ENCODE results near the gene THSD7A.

The THSD7A gene

DNA sequence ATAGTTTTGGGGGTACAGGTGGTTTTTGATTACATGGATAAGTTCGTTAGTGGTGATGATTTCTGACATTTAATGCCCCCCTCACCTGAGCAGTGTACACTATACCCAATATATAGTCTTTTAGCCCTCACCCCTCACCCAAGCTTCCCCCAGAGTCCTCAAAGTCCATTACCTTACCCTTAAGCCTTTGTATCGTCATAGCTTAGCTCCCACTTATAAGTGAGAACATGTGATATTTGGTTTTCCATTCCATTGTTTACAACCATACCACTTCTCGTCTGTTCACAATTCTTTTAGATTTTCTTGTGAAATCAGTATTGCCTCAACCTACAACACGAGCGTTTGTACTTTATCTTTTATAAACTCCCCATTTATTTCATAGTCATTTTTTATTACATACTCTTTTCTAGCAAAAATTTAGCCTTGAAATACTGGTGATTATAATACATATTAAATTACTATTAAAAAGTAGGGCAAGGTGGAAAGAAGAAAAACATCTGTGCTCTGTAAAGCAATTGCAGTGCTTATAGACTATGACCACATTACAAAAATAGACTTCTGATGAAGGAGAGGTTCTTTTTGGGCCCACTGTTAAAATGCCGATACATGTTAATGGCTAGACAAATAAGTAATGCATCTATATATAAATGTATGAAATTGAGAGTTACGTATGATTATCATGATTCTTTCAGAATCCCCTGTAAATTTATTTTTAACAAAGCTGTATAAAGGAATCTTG lies 164.8 kb downstream of the THSD7A start:
- H3K27ac ChIP-seq (ENCODE audit: insufficient read depth in 1 of 2, low read depth in 1 of 2, low read length in 2 of 2, poor library complexity in 1 of 2, severe bottlenecking in 2 of 2): no peak overlapping the region
- H3K27me3 ChIP-seq (replicated peaks in 2 of 5; ENCODE audit: control insufficient read depth in 4 of 5, insufficient read depth in 5 of 5, low read length in 4 of 5): no peaks in the 10 kb centered on the region
- H3K36me3 ChIP-seq (ENCODE audit: control insufficient read depth in 4 of 4, insufficient read depth in 4 of 4, low read length in 3 of 4): no peaks in the 10 kb centered on the region
- no peak for DNase-seq
- no peaks in the 10 kb centered on the region for H3K4me1 ChIP-seq (ENCODE audit: control extremely low read depth in 1 of 4, control insufficient read depth in 4 of 4, insufficient read depth in 4 of 4, low read length in 3 of 4)
- CTCF ChIA-PET: interaction anchor here (0.9 kb wide), 1 partner anchor 25 kb away, joined by 3 read pairs; no protein-coding TSS in a partner anchor
- no peak overlapping the region for H3K4me3 ChIP-seq (ENCODE audit: control insufficient read depth in 1 of 7, extremely low read depth in 1 of 7, insufficient read depth in 4 of 7, low read depth in 2 of 7, low read length in 6 of 7)
- H3K9me3 ChIP-seq (ENCODE audit: control extremely low read depth in 1 of 5, control insufficient read depth in 4 of 5, insufficient read depth in 2 of 5, low read depth in 1 of 5, low read length in 4 of 5): no peaks in the 10 kb centered on the region
- POLR2A ChIA-PET: no interaction called here
- WGBS (ENCODE audit: insufficient coverage): 100% methylated on average over 3 of the region's 7 CpGs

DNA sequence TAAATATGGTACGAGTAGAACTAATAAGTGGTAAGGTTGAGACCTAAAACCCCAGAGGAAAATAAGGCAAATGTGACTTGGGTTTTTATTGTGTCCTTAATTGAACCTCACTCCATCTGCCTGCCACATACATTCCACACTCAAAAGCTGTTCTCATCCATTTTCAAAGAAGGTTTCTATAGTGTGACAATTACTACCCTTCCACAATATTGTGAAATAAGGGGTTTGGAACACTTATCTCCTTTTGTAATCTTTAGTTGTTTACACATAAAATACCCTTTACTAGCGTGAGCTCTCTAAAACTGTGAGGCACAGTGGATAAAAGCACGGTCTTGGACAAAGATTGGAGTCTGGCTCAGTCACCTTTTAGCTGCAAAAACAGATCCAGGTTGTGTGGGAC lies 166.6 kb downstream of the THSD7A start:
- no peak for DNase-seq
- Histone ChIP-seq H3K36me3 (ENCODE audit: control insufficient read depth in 4 of 4, insufficient read depth in 4 of 4, low read length in 3 of 4) (no peaks in the 10 kb centered on the region), H3K9me3 (ENCODE audit: control extremely low read depth in 1 of 5, control insufficient read depth in 4 of 5, insufficient read depth in 2 of 5, low read depth in 1 of 5, low read length in 4 of 5) (no peaks in the 10 kb centered on the region), H3K27ac (ENCODE audit: insufficient read depth in 1 of 2, low read depth in 1 of 2, low read length in 2 of 2, poor library complexity in 1 of 2, severe bottlenecking in 2 of 2) (no peak overlapping the region), H3K4me3 (ENCODE audit: control insufficient read depth in 1 of 7, extremely low read depth in 1 of 7, insufficient read depth in 4 of 7, low read depth in 2 of 7, low read length in 6 of 7) (no peak overlapping the region), H3K4me1 (ENCODE audit: control extremely low read depth in 1 of 4, control insufficient read depth in 4 of 4, insufficient read depth in 4 of 4, low read length in 3 of 4) (no peaks in the 10 kb centered on the region), H3K27me3 (replicated peaks in 2 of 5; ENCODE audit: control insufficient read depth in 4 of 5, insufficient read depth in 5 of 5, low read length in 4 of 5) (no peaks in the 10 kb centered on the region)
- WGBS (ENCODE audit: insufficient coverage): 88% methylated on average over 2 of the region's 3 CpGs
- CTCF ChIA-PET: interaction anchor here (0.6 kb wide), 1 partner anchor 10 kb away, joined by 3 read pairs; no protein-coding TSS in a partner anchor
- POLR2A ChIA-PET: no interaction called here

DNA sequence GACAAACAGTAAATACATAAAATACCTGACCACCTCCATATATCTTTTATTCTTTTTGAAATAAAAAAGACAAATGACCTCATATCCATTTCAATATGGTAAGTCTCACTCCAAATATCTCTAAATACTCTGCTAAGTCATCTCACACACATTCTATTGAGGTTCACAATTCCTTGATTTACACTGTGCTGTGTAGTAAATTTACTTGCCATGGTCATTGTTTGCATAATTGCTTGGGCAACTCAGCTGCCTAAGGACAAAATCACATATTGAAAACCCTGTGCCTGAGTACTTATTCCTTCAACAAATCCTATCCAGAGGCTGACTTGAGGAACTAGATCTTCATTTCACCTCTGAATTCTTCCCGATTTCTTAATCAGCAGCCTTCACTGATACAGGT lies 176.4 kb downstream of the THSD7A start:
- H3K9me3 ChIP-seq (ENCODE audit: control extremely low read depth in 1 of 5, control insufficient read depth in 4 of 5, insufficient read depth in 2 of 5, low read depth in 1 of 5, low read length in 4 of 5): no peaks in the 10 kb centered on the region
- no peaks in the 10 kb centered on the region for H3K36me3 ChIP-seq (ENCODE audit: control insufficient read depth in 4 of 4, insufficient read depth in 4 of 4, low read length in 3 of 4)
- no peak overlapping the region for H3K27ac ChIP-seq (ENCODE audit: insufficient read depth in 1 of 2, low read depth in 1 of 2, low read length in 2 of 2, poor library complexity in 1 of 2, severe bottlenecking in 2 of 2)
- ChIA-PET POLR2A (no interaction called here), CTCF (interaction anchor here (1.5 kb wide), 1 partner anchor 10 kb away, joined by 3 read pairs; no protein-coding TSS in a partner anchor)
- no peak overlapping the region for H3K4me3 ChIP-seq (ENCODE audit: control insufficient read depth in 1 of 7, extremely low read depth in 1 of 7, insufficient read depth in 4 of 7, low read depth in 2 of 7, low read length in 6 of 7)
- H3K27me3 ChIP-seq (replicated peaks in 2 of 5; ENCODE audit: control insufficient read depth in 4 of 5, insufficient read depth in 5 of 5, low read length in 4 of 5): no peaks in the 10 kb centered on the region
- H3K4me1 ChIP-seq (ENCODE audit: control extremely low read depth in 1 of 4, control insufficient read depth in 4 of 4, insufficient read depth in 4 of 4, low read length in 3 of 4): no peaks in the 10 kb centered on the region
- DNase-seq: no peak
- whole genome bisulfite sequencing (ENCODE audit: insufficient coverage): 100% methylated on average over 1 of the region's 1 CpG

DNA sequence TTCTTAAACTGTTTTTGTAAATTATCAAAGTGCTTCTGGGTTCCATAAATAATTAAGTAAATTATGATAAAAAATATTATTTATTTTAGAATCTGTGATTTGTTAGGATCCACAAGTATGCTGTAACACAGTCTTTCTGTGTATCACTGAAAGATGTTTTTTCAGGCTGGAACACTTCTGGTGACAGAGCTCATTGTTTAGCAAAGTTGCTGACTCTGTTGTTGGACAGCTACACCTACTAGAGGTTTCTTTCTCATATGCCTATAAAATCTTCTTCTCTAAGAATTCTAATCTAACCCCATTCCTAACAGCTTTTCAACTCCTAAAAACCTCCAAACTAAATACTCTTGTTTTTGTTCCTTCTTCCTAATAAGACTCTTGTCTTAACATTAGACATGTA lies 176.8 kb downstream of the THSD7A start:
- no peak for DNase-seq
- Histone ChIP-seq H3K27me3 (replicated peaks in 2 of 5; ENCODE audit: control insufficient read depth in 4 of 5, insufficient read depth in 5 of 5, low read length in 4 of 5) (no peaks in the 10 kb centered on the region), H3K27ac (ENCODE audit: insufficient read depth in 1 of 2, low read depth in 1 of 2, low read length in 2 of 2, poor library complexity in 1 of 2, severe bottlenecking in 2 of 2) (no peak overlapping the region), H3K4me3 (ENCODE audit: control insufficient read depth in 1 of 7, extremely low read depth in 1 of 7, insufficient read depth in 4 of 7, low read depth in 2 of 7, low read length in 6 of 7) (no peak overlapping the region), H3K4me1 (ENCODE audit: control extremely low read depth in 1 of 4, control insufficient read depth in 4 of 4, insufficient read depth in 4 of 4, low read length in 3 of 4) (no peaks in the 10 kb centered on the region), H3K9me3 (ENCODE audit: control extremely low read depth in 1 of 5, control insufficient read depth in 4 of 5, insufficient read depth in 2 of 5, low read depth in 1 of 5, low read length in 4 of 5) (no peaks in the 10 kb centered on the region), H3K36me3 (ENCODE audit: control insufficient read depth in 4 of 4, insufficient read depth in 4 of 4, low read length in 3 of 4) (no peaks in the 10 kb centered on the region)
- ChIA-PET CTCF (interaction anchor here (1.5 kb wide), 1 partner anchor 10 kb away, joined by 3 read pairs; no protein-coding TSS in a partner anchor), POLR2A (no interaction called here)

DNA sequence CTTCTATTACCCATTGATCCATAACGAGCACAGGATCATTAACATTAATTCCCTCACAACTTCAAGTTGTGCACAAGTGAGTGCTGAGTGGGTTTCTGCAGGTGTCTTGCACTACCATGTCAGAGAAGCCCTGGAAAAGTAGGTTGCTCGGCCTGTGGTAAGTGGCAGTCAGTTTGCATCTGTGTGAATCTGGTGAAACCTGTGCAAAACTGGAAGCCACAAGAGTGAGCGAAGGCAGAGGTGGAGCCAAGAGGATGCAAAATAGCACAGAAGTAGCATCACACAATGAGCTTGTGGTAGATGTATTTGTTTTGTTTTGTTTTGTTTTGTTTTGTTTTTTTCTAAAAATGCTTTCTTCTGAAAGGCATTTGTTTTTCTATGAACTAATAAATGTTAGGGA lies 181.5 kb downstream of the THSD7A start:
- Histone ChIP-seq H3K9me3 (ENCODE audit: control extremely low read depth in 1 of 5, control insufficient read depth in 4 of 5, insufficient read depth in 2 of 5, low read depth in 1 of 5, low read length in 4 of 5) (no peaks in the 10 kb centered on the region), H3K36me3 (ENCODE audit: control insufficient read depth in 4 of 4, insufficient read depth in 4 of 4, low read length in 3 of 4) (no peaks in the 10 kb centered on the region), H3K27ac (ENCODE audit: insufficient read depth in 1 of 2, low read depth in 1 of 2, low read length in 2 of 2, poor library complexity in 1 of 2, severe bottlenecking in 2 of 2) (no peak overlapping the region), H3K27me3 (replicated peaks in 2 of 5; ENCODE audit: control insufficient read depth in 4 of 5, insufficient read depth in 5 of 5, low read length in 4 of 5) (no peaks in the 10 kb centered on the region), H3K4me1 (ENCODE audit: control extremely low read depth in 1 of 4, control insufficient read depth in 4 of 4, insufficient read depth in 4 of 4, low read length in 3 of 4) (no peaks in the 10 kb centered on the region), H3K4me3 (ENCODE audit: control insufficient read depth in 1 of 7, extremely low read depth in 1 of 7, insufficient read depth in 4 of 7, low read depth in 2 of 7, low read length in 6 of 7) (no peak overlapping the region)
- WGBS (ENCODE audit: insufficient coverage): 94% methylated on average over 3 of the region's 3 CpGs
- ChIA-PET POLR2A (no interaction called here), CTCF (no interaction called here)
- no peak for DNase-seq

DNA sequence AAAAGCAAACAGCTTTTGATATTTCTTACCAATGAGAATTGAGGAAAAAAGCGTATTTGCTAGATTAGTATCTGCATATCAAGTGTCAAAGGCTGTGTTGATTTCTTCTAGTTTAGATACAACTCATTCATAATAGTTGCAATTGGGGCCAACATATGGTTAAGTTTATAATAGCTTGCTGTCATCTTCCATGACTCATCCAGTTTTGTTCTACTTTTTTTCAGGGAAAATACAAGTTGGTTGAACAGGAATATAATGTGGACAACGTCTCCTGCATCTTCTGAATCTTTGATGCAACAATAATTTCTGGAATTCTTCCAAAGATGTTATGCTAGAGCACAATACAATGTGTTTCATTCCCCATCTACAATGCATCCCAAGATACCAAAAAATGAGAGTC lies 182.0 kb downstream of the THSD7A start:
- Histone ChIP-seq H3K36me3 (ENCODE audit: control insufficient read depth in 4 of 4, insufficient read depth in 4 of 4, low read length in 3 of 4) (no peaks in the 10 kb centered on the region), H3K4me3 (ENCODE audit: control insufficient read depth in 1 of 7, extremely low read depth in 1 of 7, insufficient read depth in 4 of 7, low read depth in 2 of 7, low read length in 6 of 7) (no peak overlapping the region), H3K4me1 (ENCODE audit: control extremely low read depth in 1 of 4, control insufficient read depth in 4 of 4, insufficient read depth in 4 of 4, low read length in 3 of 4) (no peaks in the 10 kb centered on the region), H3K9me3 (ENCODE audit: control extremely low read depth in 1 of 5, control insufficient read depth in 4 of 5, insufficient read depth in 2 of 5, low read depth in 1 of 5, low read length in 4 of 5) (no peaks in the 10 kb centered on the region), H3K27me3 (replicated peaks in 2 of 5; ENCODE audit: control insufficient read depth in 4 of 5, insufficient read depth in 5 of 5, low read length in 4 of 5) (no peaks in the 10 kb centered on the region), H3K27ac (ENCODE audit: insufficient read depth in 1 of 2, low read depth in 1 of 2, low read length in 2 of 2, poor library complexity in 1 of 2, severe bottlenecking in 2 of 2) (no peak overlapping the region)
- CTCF ChIA-PET: no interaction called here
- no CpG with 5 or more reads among the region's 2 CpGs for WGBS (ENCODE audit: insufficient coverage)
- no peak for DNase-seq
- POLR2A ChIA-PET: no interaction called here

DNA sequence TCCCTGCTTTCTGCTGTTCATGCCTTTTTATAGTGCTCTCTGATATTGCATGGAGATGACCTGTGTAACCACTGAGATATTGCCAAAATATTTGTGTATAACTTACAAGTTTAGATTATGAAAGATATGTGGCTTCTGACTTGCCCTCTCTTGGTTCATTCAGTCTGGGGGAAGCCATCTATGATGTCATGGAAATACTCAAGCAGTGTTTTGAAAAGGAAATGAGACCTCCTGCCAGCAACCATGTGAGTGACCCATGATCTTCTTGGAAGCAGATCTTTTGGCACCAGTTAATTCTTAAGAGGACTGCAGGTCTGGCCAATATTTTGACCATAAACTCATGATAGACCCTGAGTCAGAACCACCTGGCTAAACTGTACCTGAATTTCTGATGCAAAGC lies 183.0 kb downstream of the THSD7A start:
- POLR2A ChIA-PET: no interaction called here
- H3K4me3 ChIP-seq (ENCODE audit: control insufficient read depth in 1 of 7, extremely low read depth in 1 of 7, insufficient read depth in 4 of 7, low read depth in 2 of 7, low read length in 6 of 7): no peak overlapping the region
- no peaks in the 10 kb centered on the region for H3K27me3 ChIP-seq (replicated peaks in 2 of 5; ENCODE audit: control insufficient read depth in 4 of 5, insufficient read depth in 5 of 5, low read length in 4 of 5)
- DNase-seq: no peak
- CTCF ChIA-PET: no interaction called here
- no peak overlapping the region for H3K27ac ChIP-seq (ENCODE audit: insufficient read depth in 1 of 2, low read depth in 1 of 2, low read length in 2 of 2, poor library complexity in 1 of 2, severe bottlenecking in 2 of 2)
- H3K9me3 ChIP-seq (ENCODE audit: control extremely low read depth in 1 of 5, control insufficient read depth in 4 of 5, insufficient read depth in 2 of 5, low read depth in 1 of 5, low read length in 4 of 5): no peaks in the 10 kb centered on the region
- no peaks in the 10 kb centered on the region for H3K36me3 ChIP-seq (ENCODE audit: control insufficient read depth in 4 of 4, insufficient read depth in 4 of 4, low read length in 3 of 4)
- no peaks in the 10 kb centered on the region for H3K4me1 ChIP-seq (ENCODE audit: control extremely low read depth in 1 of 4, control insufficient read depth in 4 of 4, insufficient read depth in 4 of 4, low read length in 3 of 4)

Measured in common myeloid progenitor, CD34-positive (primary cell).